Activated T-helper 1 cell treated with anti-CD3 and anti-CD28 coated beads, Interleukin-2, amount 50 U/mL, for 16 hours (primary cell): Measurements from ENCODE around the gene TBC1D10A.

Experiments
- DNase-seq, 2 donors: peaks; one replicate each; pipeline ENCODE4 v3.0.0-alpha.2; 2020; ENCODE audit warnings: low read depth in 1 of 2, low spot score in 1 of 2

TBC1D10A gene

GRCh38 chr22:30323246-30323645, 3.5 kb downstream of the TBC1D10A start:
- DNase-seq, result no peak

DNA sequence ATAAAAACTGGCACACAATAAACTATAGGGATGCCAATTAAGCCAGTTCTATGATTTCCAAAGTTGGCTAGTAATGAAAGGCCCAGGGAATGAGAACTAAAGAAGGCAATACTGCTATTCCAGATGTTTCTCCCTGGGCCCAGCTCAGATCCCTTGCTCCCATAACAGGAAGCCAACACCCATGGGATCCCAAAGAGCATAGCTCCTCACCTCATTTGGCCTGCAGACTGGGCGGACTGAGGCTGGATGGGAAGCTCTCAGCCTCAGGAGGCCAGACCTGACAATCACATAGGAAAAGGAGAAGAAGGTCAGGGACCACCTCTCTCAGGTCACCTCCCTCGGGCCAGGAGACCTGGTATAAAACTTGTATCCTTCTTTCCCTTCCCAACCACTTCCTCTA, 5.3 kb downstream of the TBC1D10A start:
- no peak for DNase-seq

- no peak for DNase-seq
Observed at GRCh38 chr22:30320021-30320556, 6.7 kb downstream of the TBC1D10A start.

DNA sequence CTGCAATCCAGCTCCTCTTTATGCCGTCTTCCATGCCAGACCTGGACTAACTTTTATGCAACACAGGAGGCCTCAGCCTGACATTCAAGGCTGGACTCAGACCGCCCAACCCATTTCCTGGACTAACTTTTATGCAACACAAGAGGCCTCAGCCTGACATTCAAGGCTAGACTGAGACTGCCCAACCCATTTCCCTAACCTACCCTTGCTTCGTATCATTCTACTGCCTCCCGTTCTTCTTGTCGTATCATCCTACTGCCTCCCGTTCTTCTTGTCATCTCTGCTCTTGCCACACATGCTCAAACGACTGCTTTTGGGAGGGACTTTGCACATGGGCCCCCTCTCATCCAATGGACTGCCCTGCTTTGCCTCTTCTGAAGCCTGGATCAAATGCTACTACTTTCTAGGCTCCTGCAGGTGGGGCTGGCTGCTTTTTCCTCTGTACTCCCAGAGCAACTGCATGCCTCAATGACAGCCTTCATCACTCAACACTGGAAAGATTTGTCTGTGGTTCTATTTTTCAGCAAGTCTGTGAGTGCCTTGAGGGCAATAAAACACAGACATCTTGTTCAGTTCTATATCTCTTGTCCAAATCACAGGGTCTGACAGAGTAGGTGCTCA, 7.8 kb downstream of the TBC1D10A start:
- DNase-seq, result no peak

GRCh38 chr22:30317778-30318177, 9.0 kb downstream of the TBC1D10A start:
- DNase-seq, result no peak

- no peak for DNase-seq
Observed at GRCh38 chr22:30315962-30316576, 10.7 kb downstream of the TBC1D10A start.

GRCh38 chr22:30314915-30315314, 11.8 kb downstream of the TBC1D10A start:
- DNase-seq, result peak in 1 of 2 donors; percentile 27

DNA sequence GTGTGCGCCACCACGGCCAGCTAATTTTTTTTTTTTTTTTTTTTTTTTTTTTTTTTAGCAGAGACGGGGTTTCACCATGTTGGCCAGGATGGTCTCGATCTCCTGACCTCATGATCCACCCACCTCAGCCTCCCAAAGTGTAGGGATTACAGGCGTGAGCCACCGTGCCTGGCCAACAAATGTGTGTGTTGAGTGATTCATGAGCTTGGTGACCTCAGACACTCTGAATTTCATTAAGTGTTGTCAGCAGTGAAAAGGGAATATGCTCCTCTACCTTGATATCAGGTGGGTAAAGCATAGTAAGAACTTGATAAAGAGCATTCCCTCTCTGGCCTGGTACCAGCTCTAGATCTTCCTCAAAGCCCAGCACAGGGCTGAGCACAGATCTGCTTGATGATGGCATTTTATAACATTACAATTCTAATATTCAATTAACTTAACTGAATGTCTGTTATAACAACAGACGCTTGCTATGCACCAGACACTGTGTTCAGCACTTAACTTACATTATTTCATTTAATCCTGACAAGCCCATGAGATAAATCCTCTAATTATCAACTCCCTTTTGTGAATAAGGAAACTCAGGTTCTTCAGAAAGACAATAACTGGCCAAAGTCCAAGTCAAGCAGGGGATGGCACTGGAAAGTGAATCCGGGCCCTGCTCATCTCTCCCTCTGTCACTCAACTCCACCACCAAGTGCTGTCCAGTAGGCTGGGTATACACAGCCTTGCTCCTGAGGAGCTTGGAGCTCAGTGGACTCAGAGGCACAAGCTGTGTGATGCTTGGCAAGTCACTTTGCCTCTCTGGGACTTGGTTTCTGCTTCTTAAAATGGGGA, 13.0 kb downstream of the TBC1D10A start:
- DNase-seq, result no peak

- no peak for DNase-seq
Observed at GRCh38 chr22:30312053-30312452, 14.7 kb downstream of the TBC1D10A start.

GRCh38 chr22:30310881-30311771, 15.6 kb downstream of the TBC1D10A start:
- no peak for DNase-seq

DNA sequence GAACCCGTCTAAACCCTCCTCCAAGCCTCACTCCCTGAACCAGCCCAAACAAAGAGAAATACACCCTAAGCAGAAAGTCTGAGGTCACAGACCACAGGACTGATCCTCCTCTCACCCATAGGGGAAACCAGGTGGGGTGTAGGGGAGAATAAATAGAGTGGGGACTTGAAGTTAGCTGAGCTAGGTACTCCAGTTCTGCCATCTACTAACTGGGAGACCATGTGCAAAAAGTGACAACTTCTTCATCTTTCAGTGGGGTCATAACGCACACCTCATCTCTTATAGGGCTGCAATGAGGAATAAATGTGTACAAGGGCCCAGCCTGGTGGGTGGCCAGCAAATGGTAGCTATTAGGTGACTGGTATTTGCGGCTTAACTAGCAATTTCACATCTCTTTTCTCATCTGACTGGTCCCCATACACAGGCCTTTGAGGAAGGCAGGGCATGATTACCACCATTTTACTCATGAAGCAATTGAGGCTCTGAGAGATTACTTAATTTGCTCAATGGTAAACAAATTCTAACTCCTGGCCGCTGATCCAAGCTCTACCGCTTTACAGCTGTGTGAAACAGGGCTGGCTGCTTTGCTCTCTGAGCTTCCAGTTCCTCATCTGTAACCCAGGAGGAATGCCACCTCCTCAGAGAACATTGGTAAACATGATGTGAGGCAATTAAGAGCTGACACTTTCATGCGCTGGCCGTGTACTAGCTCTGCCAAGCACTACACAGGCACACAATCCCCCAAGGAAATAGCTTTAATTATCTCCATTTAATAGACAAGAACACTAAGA, 16.6 kb downstream of the TBC1D10A start:
- no peak for DNase-seq

- no peak for DNase-seq
Observed at GRCh38 chr22:30308518-30309230, 18.1 kb downstream of the TBC1D10A start.

- no peak for DNase-seq
Observed at GRCh38 chr22:30308093-30308492, 18.6 kb downstream of the TBC1D10A start.

DNA sequence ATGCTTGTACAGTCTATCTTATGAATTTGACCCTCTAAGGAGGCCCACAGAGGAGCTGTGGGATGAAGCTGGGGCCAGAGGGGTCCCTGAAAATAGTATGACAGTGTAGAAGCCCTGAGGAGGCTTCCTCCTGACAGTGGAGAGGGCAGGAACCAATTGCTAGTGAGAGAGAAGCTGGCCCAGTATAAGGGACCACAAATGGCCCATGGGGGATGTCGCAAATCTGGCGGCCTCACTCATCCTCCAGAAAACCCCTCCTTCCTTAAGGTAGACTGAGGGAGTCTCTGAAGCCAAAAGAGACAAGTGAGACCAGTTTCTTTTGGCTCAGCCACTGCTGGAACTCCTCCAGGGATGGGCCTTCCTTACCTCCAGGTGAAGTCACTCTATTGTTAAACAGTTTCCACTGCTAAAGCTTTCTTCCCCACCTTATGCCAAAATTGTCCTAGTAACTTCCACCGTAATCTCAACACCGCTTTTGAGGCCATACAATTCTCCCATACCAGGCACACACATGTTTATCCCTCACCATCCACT, 19.6 kb downstream of the TBC1D10A start:
- DNase-seq, result no peak

GRCh38 chr22:30306627-30307011, 20.1 kb downstream of the TBC1D10A start:
- DNase-seq, result no peak

GRCh38 chr22:30305906-30306626, 20.7 kb downstream of the TBC1D10A start:
- no peak for DNase-seq

DNA sequence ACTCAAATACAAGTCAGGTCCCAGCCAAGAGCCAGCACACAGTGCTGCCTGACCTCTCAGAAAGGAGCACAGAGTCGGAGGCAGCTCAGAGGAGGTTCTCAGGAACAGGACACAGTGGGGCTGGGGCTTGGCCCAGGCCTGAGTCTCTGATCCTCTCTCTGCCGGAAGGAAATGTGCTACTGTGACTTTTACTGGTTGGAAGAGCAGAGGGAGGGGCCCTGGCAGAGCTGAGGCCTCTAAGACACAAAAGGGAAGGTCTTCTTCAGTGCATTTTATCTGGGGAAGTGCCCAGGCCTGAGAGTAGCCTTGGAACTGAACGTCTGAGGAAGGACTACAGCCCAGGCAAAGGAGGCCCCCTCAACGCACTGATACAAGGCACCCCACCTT, 21.2 kb downstream of the TBC1D10A start:
- DNase-seq, result peak in 1 of 2 donors; percentile 25

- DNase-seq, result no peak
Observed at GRCh38 chr22:30304495-30305244, 22.1 kb downstream of the TBC1D10A start.
